Right lobe of liver (tissue), 6 donors: ENCODE results near the gene RHBDL2. TPM values are rescaled to one million over a fixed set of nuclear protein-coding genes. Genes with fewer than 3 reads are reported as not detected.
A peak's percentile ranks its signal among the peaks of the same experiment; 100 is the strongest.
"Not testable (repeated sequence)": the region's sequence is repeated elsewhere in the genome, so short reads cannot be mapped to it uniquely, and the experiment has no call there.

Experiments
- ATAC-seq, 4 donors: fragments of 200-7000 bp; cut with Tn5 transposase; one replicate each; pipeline ENCODE4 v1.9.1; 2020; ENCODE audit warnings: mild to moderate bottlenecking in 4 of 4, moderate library complexity in 4 of 4
- DNase-seq, 3 donors: peaks; one replicate each; pipeline ENCODE4 v3.0.0-alpha.2; 2020
- H3K27ac ChIP-seq, 3 donors: fragments of 200-600 bp; one replicate each; pipeline ENCODE4 v1.8.0; 2022
- H3K27me3 ChIP-seq, 2 donors: fragments of 200-600 bp; one replicate each; pipeline ENCODE4 v1.8.0; 2022
- H3K36me3 ChIP-seq, 4 donors: fragments of 200-600 bp; sonication (generic) in 1 of 4; one replicate each; pipeline versions ENCODE4 v1.5.1 to v1.8.0; 2017 to 2022; ENCODE audit warnings: control low read depth in 1 of 4
- H3K4me1 ChIP-seq, 4 donors: fragments of 200-600 bp; sonication (generic) in 1 of 4; one replicate each; pipeline versions ENCODE4 v1.5.1 to v1.8.0; 2017 to 2022; ENCODE audit warnings: control low read depth in 1 of 4
- H3K4me3 ChIP-seq, 3 donors: fragments of 200-600 bp; one replicate each; pipeline ENCODE4 v1.8.0; 2022
- H3K9me3 ChIP-seq, 4 donors: fragments of 200-600 bp; sonication (generic) in 1 of 4; one replicate each; pipeline versions ENCODE4 v1.5.1 to v1.8.0; 2017 to 2022; ENCODE audit warnings: control low read depth in 1 of 4
- CTCF ChIP-seq, 4 donors: fragments of 200-600 bp in 3 of 4; fragments of 450-650 bp in 1 of 4; IDR thresholded peaks; one replicate each; pipeline versions ENCODE4 v1.5.1 to v1.8.0; 2016 to 2022; ENCODE audit warnings: antibody characterized with exemption in 4 of 4, mild to moderate bottlenecking in 2 of 4
- POLR2A ChIP-seq: fragments of 450-650 bp; IDR thresholded peaks from one replicate; pipeline ENCODE4 v1.6.1; 2017; ENCODE audit warnings: antibody characterized with exemption, mild to moderate bottlenecking
- WGBS: methylation state at CpG from one replicate; pipeline ENCODE4 v1.1.6; 2018; ENCODE audit warnings: low coverage, low lambda C conversion rate; ENCODE audit not compliant: insufficient coverage; ENCODE audit errors: missing lambda C conversion rate; 5-methylcytosine and 5-hydroxymethylcytosine counted together
- intact Hi-C, 2 donors: fragments of 100-400 bp; cut with DNase I; formaldehyde crosslinking; loops; one replicate each; pipeline versions ENCODE4 v1.11.2 to v1.14.1; 2022
- small RNA-seq, 2 experiments: library from RNA; depleted of rRNA; stranded (forward); fragments of <200 nt; gene quantifications; one replicate each; pipeline ENCODE3, GENCODE V24; 2016
- total RNA-seq, 6 experiments: library from RNA; depleted of rRNA in 2 of 6; stranded (reverse); fragments of >200 nt in 2 of 6; fragmentation: NEBNext Ultra II Directional in 3 of 6; extraction: Animal tissue kit (Norgen Biotek cat#: 25700) in 3 of 6; gene quantifications; one replicate each; pipeline versions ENCODE4 v1.1.0 to v1.2.4, GENCODE V29; 2016 to 2023
- donor health status: DM: no; HTN: yes; CAD: no.
- donor health status: DM: no; HTN: no; CAD: no.
- donor health status: DM: no; HTN: no; CAD: no.
- donor health status: DM: no; HTN: yes; CAD: no.
- donor health status: DM: no; HTN: yes; CAD: no.

The RHBDL2 gene
- total RNA-seq, 6 experiments from 2014 or later, result 0.12 TPM; not detected in 5

DNA sequence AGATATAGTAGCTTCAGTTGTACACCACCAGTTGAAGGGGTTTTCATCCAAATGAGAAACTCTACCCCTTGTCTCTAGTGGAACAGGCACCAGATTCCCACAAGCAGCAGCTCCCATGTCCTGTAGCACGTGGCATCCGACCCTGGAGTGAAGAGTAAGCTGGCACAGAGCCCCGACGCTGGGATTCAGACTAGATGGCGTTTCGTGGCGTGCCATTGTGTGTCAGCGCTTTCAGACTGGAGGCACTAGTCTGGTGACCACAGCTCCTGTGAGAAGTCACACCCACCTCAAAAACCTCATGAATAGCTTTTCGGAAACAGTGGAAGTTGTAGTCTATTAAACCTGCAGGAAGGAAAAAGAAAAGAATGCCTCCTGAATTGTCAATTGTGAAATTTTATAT is 102.3 kb downstream of the RHBDL2 start:
- Histone ChIP-seq H3K4me3 (no peak overlapping the region), H3K27me3 (no peaks in the 10 kb centered on the region), H3K4me1 (no peaks in the 10 kb centered on the region), H3K9me3 (no peaks in the 10 kb centered on the region), H3K27ac (no peak overlapping the region), H3K36me3 (peaks cover 0 to 42% (median 19%) of the 10 kb centered on the region in 4 donors)
- no peak for TF ChIP-seq POLR2A
- no peak for TF ChIP-seq CTCF (IDR thresholded peaks at IDR 0.05)
- peak in 1 of 3 donors; percentile 32 for DNase-seq
- intact Hi-C loops, result no loop called here
- 89% methylated on average over 7 of the region's 9 CpGs for WGBS
- peak in 3 of 4 donors; percentile 28 to 54 (median 43) for ATAC-seq

GRCh38 chr1:38836316-38836715 is 105.3 kb downstream of the RHBDL2 start:
- H3K36me3 ChIP-seq, result peaks cover 0 to 25% (median 12%) of the 10 kb centered on the region in 4 donors
- DNase-seq, intact Hi-C loops, H3K27me3 ChIP-seq, H3K4me1 ChIP-seq, ATAC-seq, H3K9me3 ChIP-seq, H3K4me3 ChIP-seq, H3K27ac ChIP-seq: not testable (repeated sequence)
- 55% methylated on average over 9 of the region's 10 CpGs for WGBS

Small RNAs within 50 kb of the gene (small RNA-seq; reads per million reads assigned to genes)
- gene GJA9-MYCBP (0 reads per million in 2 experiments), gene RF00019 (0 reads per million in 2 experiments), gene RNU6-605P (0 reads per million in 2 experiments)

Other genes with a start within 250 kb of the RHBDL2 start
- 10 to 100 TPM in 2 of 6 experiments, 1 to 10 TPM in 4; 7.6 to 16.5 (median 8.6) TPM for gene RRAGC, start 82.1 kb downstream of the RHBDL2 start, total RNA-seq
- 10 to 100 TPM in 2 of 6 experiments, 1 to 10 TPM in 4; 6.0 to 14.4 (median 8.3) TPM for gene MYCBP, start 68.5 kb downstream of the RHBDL2 start, total RNA-seq
- not detected for gene GJA9, start 60.2 kb downstream of the RHBDL2 start, total RNA-seq
- 10 to 100 TPM; 18.9 to 37.3 (median 28.5) TPM for gene AKIRIN1, start 49.4 kb upstream of the RHBDL2 start, total RNA-seq
- 100 to 1,000 TPM in 2 of 6 experiments, 10 to 100 TPM in 4; 86.2 to 352 (median 90.0) TPM for gene NDUFS5, start 84.5 kb upstream of the RHBDL2 start, total RNA-seq